HG03432 (cell line): ENCODE measurements around the gene DGKI.

Experiments used
- ATAC-seq: cut with Tn5 transposase; IDR thresholded peaks from one replicate; pipeline ENCODE4 v1.9.1; 2021; ENCODE audit warnings: mild to moderate bottlenecking, moderate library complexity; ENCODE audit not compliant: unreplicated experiment

DGKI gene

GRCh38 chr7:137388916-137389315, 457.9 kb downstream of the DGKI start:
- ATAC-seq = no peak

- ATAC-seq = no peak
Observed at GRCh38 chr7:137386966-137387365, 459.8 kb downstream of the DGKI start.

GRCh38 chr7:137381045-137381444, 465.7 kb downstream of the DGKI start:
- ATAC-seq = no peak

DNA sequence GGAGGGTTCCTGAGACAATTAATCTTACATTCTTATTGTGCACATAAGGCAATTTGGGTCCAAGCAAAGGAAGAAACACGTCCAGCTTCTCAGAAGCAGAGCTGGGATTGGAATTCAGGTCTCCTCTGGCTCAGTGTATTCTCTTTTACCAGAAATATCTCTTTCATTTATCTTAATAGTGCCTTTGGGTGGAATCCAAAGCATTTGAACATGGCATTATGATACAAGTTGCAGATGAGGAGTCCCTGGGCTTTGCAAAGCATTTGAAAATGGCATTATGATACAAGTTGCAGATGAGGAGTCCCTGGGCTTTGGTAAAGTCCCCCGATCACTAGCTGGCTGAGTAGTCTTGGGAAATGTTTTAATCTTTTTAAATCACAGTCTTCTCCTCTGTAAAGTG, 473.3 kb downstream of the DGKI start:
- ATAC-seq = no peak

DNA sequence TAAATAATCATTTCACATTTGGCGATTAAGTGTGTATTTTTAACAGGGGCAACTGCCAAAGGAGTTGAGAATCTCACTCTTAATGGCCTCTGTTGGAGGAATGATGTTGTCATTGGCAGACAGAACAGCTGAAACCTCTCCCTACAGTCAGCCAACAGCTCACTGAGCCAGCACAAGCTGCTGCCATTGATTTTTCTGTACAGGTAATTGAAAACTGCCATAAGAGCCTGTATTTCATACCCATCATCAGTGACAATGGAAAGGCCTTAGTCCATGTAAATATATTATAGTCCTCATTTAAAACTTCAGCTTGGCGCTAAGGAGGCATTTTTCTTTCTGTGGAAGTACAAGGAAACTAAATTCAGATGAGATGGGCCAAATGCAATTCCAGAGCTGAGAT, 475.2 kb downstream of the DGKI start:
- ATAC-seq = no peak

- ATAC-seq = no peak
Observed at GRCh38 chr7:137366995-137367394, 479.8 kb downstream of the DGKI start.

DNA sequence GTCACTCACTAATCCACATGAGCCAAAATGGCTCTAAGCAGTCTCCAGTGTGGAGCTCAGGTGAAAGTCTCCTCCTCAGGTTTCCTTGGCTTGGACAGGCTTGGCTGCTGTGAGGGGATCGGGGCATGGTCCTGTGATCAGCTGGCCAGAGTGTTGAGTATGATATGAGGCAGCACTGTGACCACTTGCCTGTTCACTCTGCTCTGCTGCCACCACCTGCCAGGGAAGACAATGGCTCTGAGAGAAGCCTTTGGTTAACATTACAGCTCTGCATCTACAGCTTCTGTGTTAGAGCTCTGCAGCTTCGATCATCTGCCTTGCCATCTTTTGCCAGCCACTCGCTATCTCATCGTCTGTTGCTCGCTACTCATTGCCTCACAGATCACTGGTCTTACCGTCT, 483.1 kb downstream of the DGKI start:
- ATAC-seq = no peak

GRCh38 chr7:137360087-137360679, 486.6 kb downstream of the DGKI start:
- no peak for ATAC-seq

DNA sequence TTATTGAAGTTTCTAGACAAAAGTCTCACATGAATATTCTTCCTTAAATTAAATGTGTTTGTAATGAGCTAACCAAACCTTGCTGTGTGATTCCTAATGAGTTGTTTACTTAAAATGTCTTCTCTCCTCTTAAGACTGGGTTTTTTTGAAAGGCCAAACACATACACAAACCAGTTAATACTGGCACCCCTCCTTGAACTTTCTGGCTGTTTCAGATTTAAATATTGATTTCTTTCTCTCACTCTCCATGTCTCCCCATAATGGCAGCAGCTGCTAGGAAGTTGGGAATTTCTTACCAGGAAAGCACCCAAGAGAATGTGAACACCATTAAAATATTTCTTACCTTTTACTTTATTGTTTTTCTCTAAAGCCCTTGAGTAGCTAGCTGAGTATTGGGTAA, 491.8 kb downstream of the DGKI start:
- ATAC-seq = no peak

GRCh38 chr7:137354396-137354795, 492.4 kb downstream of the DGKI start:
- ATAC-seq = no peak

DNA sequence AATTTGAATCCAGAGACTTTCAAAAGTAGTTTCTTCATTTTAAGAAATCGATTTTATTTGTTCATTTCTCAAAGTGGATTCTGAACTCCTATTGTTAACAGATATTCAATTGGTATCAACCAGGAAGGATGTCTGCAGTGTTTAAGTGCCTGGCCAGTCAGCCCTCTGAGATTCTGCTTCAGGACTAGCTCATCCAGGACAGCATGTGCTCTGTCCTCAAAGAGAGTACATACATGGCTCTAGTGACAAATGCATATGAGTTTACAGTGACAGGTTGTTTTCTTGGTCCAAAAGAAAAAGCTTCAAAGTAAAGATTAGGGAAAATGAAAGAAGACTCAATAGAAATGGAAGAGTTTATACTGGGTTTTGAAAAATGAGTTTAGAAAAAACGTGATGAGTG, 494.8 kb downstream of the DGKI start:
- no peak for ATAC-seq

DNA sequence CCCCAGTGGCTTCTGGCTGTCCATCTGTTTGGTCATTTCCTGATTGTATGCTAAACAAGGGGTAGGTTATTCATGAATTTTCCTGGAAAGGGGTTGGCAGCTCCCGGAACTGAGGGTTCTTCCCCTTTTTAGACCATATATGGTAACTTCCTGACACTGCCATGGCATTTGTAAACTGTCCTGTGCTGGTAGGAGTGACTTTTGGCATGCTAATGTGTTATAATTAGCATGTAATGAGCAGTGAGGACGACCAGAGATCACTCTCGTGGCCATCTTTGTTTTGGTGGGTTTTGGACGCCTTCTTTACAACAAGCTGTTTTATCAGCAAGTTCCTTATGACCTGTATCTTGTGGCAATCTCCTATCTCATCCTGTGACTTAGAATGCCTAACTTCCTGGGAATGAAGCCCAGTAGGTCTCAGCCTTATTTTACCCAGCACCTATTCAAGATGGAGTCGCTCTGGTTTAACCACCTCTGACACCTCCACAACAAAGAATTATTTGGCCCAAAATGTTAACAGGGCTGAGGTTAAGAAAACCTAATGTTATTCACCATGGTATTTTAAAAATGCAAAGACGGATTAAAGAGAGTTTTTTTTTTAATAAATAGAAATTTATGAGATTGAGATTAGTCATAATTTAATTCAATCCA, 500.9 kb downstream of the DGKI start:
- no peak for ATAC-seq

DNA sequence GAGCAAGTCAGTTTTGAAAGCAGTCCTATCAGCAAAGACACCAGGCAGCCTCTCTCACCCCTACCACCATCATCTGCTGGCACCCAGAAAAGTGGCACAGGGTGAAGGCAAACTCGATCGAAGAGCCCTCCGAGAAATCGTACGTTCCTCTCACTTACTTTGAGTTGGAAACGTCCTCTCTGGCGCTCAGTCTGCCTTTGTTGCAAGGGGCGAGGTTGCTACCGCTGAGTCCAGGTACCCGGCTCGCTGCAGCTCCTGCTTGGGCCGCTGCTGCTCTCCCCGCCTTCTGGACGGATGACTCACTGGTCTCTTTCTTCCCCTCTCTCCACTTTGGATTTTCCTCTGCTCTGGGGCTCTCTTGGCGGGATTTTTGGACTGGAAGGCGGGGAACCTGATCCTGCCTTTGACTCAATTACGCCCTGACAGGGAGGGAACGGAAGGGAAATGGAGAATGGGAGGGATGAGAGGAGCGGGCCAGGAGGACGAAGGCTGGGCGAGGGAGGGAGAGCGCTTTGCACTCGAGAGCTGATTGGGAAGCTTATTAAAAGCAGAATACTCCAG, 503.4 kb downstream of the DGKI start, which contains the start of gene PTN:
Gene PTN, minus strand, starts transcription at position 453 of the 561 bp plus-strand sequence. CDS start 88,760 bp downstream, outside the sequence.
- ATAC-seq = no peak

DNA sequence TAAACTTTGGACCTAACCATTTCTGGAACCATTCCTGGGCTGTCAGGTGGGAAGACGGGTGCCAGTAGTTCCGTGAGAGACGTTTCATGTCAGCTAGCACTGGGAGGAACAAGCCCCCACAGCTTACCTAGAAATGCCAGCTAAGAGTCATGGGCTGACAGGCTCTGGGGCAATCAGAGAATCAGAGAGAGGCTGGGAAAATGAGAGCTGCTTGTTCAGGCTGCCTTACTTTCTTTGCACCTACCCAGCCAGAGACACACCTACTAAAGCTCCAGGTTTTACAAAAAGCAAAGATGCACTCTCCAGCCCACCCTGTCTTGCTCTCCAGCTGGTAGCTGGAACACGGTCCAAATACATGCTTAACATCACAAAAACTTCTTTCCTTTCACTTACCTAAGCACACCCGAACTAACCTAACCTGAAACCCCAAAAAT, 503.9 kb downstream of the DGKI start:
- no peak for ATAC-seq

DNA sequence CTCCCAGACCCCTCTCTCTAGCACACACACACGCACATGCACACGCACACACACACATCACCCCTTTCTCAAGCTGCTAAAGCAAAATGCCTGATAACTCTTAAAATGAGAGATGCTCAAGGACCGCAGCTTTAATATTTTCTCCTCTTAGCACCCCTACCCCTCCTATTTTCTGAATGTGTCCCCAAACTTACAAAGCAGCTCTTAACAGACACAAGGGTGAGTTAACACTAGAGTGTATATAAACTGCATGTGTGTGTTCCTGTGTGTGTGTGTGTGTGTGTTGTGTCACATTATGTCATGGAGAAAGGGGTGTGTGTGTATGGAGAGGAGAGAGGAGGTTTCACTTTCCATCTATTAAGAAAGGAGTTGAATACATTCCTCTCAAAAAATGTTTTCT, 504.5 kb downstream of the DGKI start:
- no peak for ATAC-seq

DNA sequence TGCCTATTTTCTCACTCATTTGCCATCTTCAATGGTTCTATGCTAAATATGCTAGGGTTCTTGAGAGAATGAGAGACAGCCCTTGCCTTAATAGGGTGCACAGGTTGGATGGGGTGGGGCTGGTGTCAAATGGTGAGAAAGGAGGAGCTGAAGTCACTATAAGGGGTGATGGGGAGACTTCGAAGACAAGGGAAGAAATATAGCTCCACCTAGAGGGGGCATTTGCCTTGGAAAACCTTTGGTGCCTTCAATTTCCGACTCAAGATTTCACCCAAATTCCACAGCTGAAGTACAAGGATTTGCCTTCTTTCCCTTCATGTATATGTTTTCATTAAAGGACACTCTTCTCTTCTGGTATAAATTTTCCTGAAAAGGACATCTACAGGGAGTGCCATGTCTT, 508.9 kb downstream of the DGKI start:
- ATAC-seq = no peak

DNA sequence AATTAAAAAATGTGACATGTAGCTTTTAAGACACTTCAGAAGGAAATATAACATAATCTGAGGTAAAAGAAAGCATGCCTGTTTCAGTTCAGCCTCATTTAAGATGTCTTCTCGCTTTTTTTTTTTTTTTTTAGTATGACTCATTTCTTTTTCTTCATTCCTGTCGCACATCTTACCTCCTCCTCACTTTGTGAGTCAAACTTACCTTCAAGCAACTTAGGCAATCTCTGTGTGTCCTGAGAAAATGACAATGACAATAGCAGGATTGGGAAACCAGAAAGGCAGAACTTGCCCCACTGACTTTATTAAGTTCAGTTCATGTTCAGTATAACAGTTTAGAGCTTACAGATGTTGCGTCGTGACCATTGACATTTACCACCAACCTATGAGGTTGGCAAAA, 511.0 kb downstream of the DGKI start:
- ATAC-seq = no peak

DNA sequence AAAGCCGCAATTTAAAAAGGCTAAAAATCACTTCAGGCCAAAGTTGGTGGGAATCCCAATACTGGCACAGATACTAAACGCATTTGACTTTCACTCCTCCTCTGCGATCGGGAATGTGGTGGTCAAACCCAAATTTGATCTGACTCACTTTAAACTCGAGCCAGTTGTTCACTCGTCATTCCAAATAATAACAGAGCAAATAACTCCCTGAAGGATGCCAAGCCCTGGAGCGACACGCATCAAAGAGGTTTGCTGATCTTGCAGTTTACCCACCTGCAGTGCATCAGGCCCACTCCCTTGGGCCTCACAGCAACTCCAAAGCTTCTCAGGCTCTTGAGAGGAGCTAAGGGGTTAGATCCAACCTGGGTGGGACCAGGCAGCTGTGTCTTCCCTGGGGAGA, 515.4 kb downstream of the DGKI start:
- no peak for ATAC-seq
